Osteocyte (in vitro differentiated cells): ENCODE data around the gene HDAC4. TPM values are rescaled to one million over a fixed set of nuclear protein-coding genes. Genes with fewer than 3 reads are reported as not detected.
A peak's percentile ranks its signal among the peaks of the same experiment; 100 is the strongest.

ENCODE experiments used
- DNase-seq: peaks from one replicate; pipeline ENCODE4 v3.0.0; 2021; ENCODE audit warnings: mixed read lengths; ENCODE audit not compliant: unreplicated experiment; ENCODE audit errors: extremely low spot score
- H3K27ac Mint-ChIP-seq: one replicate; pipeline ENCODE4 v1.8.0; 2021; ENCODE audit warnings: mild to moderate bottlenecking, mixed read lengths; ENCODE audit not compliant: unreplicated experiment
- H3K27me3 Mint-ChIP-seq: one replicate; pipeline ENCODE4 v1.8.0; 2021; ENCODE audit warnings: mixed read lengths; ENCODE audit not compliant: unreplicated experiment
- H3K36me3 Mint-ChIP-seq: one replicate; pipeline ENCODE4 v1.8.0; 2021; ENCODE audit warnings: mixed read lengths; ENCODE audit not compliant: unreplicated experiment
- H3K4me1 Mint-ChIP-seq: one replicate; pipeline ENCODE4 v1.8.0; 2021; ENCODE audit warnings: mixed read lengths; ENCODE audit not compliant: unreplicated experiment
- H3K4me3 Mint-ChIP-seq: one replicate; pipeline ENCODE4 v1.8.0; 2021; ENCODE audit warnings: mild to moderate bottlenecking, moderate library complexity, mixed read lengths; ENCODE audit not compliant: unreplicated experiment
- H3K9me3 Mint-ChIP-seq: one replicate; pipeline ENCODE4 v1.8.0; 2021; ENCODE audit warnings: mixed read lengths; ENCODE audit not compliant: unreplicated experiment
- total RNA-seq: library from RNA; stranded (reverse); gene quantifications from 2 replicates; pipeline ENCODE4 v1.2.1, GENCODE V29; 2021
- TF ChIP-seq, protein P1 (sequence below): fragments of 200-600 bp; sonication (generic); IDR thresholded peaks from 2 replicates; pipeline ENCODE4 v1.5.0; 2021; ENCODE audit warnings: antibody characterized with exemption, mild to moderate bottlenecking, moderate library complexity

HDAC4 gene
- total RNA-seq, 1 donor from 2014 or later = 30.3 TPM

GRCh38 chr2:239312741-239313667, 87.8 kb downstream of the HDAC4 start:
- peak; percentile 80 for DNase-seq
- H3K27me3 Mint-ChIP-seq = no peaks in the 10 kb centered on the region

GRCh38 chr2:239312081-239312511, 88.7 kb downstream of the HDAC4 start:
- TF ChIP-seq, protein P1, sequence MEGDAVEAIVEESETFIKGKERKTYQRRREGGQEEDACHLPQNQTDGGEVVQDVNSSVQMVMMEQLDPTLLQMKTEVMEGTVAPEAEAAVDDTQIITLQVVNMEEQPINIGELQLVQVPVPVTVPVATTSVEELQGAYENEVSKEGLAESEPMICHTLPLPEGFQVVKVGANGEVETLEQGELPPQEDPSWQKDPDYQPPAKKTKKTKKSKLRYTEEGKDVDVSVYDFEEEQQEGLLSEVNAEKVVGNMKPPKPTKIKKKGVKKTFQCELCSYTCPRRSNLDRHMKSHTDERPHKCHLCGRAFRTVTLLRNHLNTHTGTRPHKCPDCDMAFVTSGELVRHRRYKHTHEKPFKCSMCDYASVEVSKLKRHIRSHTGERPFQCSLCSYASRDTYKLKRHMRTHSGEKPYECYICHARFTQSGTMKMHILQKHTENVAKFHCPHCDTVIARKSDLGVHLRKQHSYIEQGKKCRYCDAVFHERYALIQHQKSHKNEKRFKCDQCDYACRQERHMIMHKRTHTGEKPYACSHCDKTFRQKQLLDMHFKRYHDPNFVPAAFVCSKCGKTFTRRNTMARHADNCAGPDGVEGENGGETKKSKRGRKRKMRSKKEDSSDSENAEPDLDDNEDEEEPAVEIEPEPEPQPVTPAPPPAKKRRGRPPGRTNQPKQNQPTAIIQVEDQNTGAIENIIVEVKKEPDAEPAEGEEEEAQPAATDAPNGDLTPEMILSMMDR = no peak
- no peaks in the 10 kb centered on the region for H3K27me3 Mint-ChIP-seq
- no peak overlapping the region for H3K4me3 Mint-ChIP-seq
- DNase-seq = peak; percentile 64
- H3K27ac Mint-ChIP-seq = no peak overlapping the region
- no peaks in the 10 kb centered on the region for H3K9me3 Mint-ChIP-seq
- peaks cover 5% of the 10 kb centered on the region for H3K36me3 Mint-ChIP-seq
- peaks cover 24% of the 10 kb centered on the region for H3K4me1 Mint-ChIP-seq

More at GRCh38 chr2:239312741-239313667, 87.8 kb downstream of the HDAC4 start:
- Mint-ChIP-seq H3K36me3 (peaks cover 5% of the 10 kb centered on the region), H3K27ac (no peak overlapping the region), H3K4me3 (no peak overlapping the region), H3K9me3 (no peaks in the 10 kb centered on the region), H3K4me1 (peaks cover 19% of the 10 kb centered on the region)
- TF ChIP-seq, protein P1 = no peak

DNA sequence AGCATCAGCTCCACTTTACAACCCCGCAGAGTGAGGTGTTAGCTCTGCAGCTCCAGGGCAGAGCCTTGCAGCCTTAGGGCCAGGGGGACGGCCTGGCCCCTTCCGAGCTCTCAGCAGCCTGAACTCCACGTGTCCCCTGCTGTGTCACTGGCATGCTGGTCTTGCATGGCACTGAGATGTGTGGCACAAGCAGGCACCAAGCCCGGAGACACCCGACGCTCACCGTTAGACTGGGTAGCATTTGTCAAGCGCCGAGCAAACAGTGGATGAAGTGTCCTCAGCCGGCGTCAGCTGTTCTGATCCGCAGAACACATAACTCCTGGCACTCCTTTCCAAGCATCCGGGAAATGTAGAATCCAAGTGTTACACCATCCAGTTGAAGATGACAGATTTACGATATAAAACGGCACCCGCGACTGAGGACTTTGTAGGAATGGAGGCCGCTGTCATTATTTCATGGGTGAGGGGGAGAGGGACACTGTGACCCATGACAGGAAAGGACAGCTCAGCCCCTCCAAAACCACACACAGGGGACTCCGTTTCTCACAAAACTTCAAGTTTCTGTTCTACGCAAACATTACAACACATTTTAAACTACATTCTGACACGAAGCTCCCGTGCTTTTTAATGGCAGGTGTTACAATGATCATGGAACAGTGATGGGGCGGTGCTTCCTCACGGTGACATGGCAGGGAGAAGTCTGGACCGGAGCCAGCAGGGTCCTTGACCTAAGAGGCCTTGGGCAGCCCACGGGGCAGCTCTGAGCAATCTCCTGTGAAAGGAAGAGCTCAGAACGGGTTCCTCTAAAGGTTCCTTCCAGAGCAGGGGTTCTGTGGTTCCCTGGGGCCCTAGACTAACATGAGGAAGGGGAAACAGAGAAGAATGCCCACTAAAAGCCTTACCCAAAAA, 89.4 kb downstream of the HDAC4 start:
- Mint-ChIP-seq H3K9me3 (no peaks in the 10 kb centered on the region), H3K36me3 (peaks cover 5% of the 10 kb centered on the region), H3K27me3 (no peaks in the 10 kb centered on the region), H3K4me1 (peaks cover 24% of the 10 kb centered on the region), H3K27ac (peak overlapping the region; percentile 6), H3K4me3 (no peak overlapping the region)
- TF ChIP-seq, protein P1 = no peak
- DNase-seq = peak; percentile 65

DNA sequence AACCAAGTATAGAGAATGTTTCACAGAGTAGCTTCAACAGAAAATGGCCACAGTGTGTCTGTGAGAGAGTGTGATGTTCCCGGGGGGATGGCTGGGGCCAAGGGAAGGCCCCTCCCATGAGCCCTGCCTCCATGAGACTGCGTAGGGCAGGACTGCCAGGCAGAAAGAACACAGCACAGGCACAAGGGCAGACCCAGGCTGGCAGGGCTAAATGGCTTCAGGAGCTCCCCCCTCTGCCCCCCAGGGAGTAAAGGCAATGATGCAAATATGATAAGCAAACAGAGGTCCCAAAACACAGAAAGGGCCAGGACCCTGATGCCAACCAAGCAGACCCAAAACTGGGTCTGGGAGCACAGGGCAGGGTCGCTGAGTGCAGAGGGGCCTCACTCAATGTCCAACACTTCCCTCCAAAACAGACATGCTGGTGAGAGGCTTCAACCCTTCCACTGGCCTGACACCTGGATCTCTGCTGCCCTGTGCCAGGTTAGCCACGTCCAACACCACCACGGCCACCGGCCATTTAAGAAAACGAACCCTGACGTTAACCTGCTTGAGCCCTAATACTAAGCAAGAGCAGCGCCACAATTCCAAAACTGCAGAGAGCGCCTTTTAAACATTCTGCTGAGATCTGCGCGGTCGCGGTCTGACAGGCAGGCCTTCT, 90.3 kb downstream of the HDAC4 start:
- H3K27me3 Mint-ChIP-seq = no peaks in the 10 kb centered on the region
- peaks cover 5% of the 10 kb centered on the region for H3K36me3 Mint-ChIP-seq
- TF ChIP-seq, protein P1 = no peak
- H3K4me1 Mint-ChIP-seq = peaks cover 25% of the 10 kb centered on the region
- peak; percentile 75 for DNase-seq
- H3K27ac Mint-ChIP-seq = peak overlapping the region; percentile 14
- H3K4me3 Mint-ChIP-seq = no peak overlapping the region
- no peaks in the 10 kb centered on the region for H3K9me3 Mint-ChIP-seq
